Stimulated activated CD8-positive, alpha-beta memory T cell treated with anti-CD3 and anti-CD28 coated beads, Interleukin-4, amount 100 ng/mL, for 4 hours (primary cell): ENCODE measurements around the gene PLA2G4F.
"Not testable (repeated sequence)": the region's sequence is repeated elsewhere in the genome, so short reads cannot be mapped to it uniquely, and the experiment has no call there.

Experiments
- DNase-seq, 2 donors: peaks; one replicate each; pipeline ENCODE4 v3.0.0-alpha.2; 2020; ENCODE audit warnings: low read depth in 2 of 2, low spot score in 1 of 2

Gene PLA2G4F

GRCh38 chr15:42100021-42100800, 56.2 kb downstream of the PLA2G4F start:
- DNase-seq, result no peak

GRCh38 chr15:42097018-42097417, 59.4 kb downstream of the PLA2G4F start:
- DNase-seq, result no peak

DNA sequence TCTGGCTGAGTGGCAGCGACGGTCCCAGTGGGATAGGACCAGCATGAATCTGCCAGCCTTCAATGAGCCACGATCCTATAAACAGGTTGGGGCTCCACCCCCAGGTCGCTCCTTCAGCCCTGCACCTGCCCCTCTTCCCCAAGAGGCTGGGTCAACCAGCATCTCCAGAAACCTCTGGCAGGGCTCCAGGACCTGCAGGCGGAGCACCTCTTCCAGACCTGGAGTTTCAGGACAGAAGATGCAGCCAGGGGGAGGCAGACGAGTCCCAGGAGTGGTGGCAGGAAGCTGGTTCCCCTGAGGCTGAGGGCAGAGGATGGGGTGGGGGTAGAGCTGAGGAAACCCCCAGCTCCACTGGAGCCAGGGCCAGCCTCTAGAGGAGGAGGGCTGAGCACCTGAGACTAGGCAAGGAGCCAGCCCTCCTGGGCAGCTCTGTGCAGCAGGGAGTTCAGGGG, 61.9 kb downstream of the PLA2G4F start, which contains the start of gene PLA2G4D:
TSS of gene PLA2G4D (minus strand) at position 51 of the 452 bp plus-strand sequence. CDS start 103 bp downstream, outside the sequence.
- no peak for DNase-seq

DNA sequence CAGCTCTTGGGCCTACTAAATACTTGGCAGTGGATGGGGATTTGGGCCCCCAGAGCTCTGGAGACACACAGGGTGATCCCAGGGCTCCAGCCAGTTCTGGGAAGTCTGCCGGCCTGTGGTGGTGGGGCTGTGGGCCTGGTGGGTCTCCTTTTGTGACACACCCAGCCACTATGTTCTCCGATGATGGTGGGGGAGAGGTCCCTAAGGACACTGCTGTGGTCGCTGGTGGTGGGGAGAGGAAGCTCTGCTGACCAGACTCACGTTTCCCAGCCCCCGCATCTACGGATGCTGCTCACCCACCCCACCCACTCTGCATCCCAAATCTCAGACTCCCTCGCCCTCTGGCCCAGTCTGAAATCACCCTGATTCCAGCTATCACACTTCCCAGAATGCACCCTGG, 62.5 kb downstream of the PLA2G4F start:
- no peak for DNase-seq

GRCh38 chr15:42092398-42093318, 63.8 kb downstream of the PLA2G4F start:
- DNase-seq, result no peak

GRCh38 chr15:42091753-42092397, 64.6 kb downstream of the PLA2G4F start:
- not testable (repeated sequence) for DNase-seq

GRCh38 chr15:42090781-42091180, 65.7 kb downstream of the PLA2G4F start:
- DNase-seq, result no peak

GRCh38 chr15:42090370-42090769, 66.1 kb downstream of the PLA2G4F start:
- no peak for DNase-seq

GRCh38 chr15:42089942-42090341, 66.5 kb downstream of the PLA2G4F start:
- no peak for DNase-seq
